ENCODE data around the gene FBXO36.

- no peak for TF ChIP-seq GATA2 (IDR thresholded peaks at IDR 0.05; ENCODE audit: low read depth, low read length)
- TF ChIP-seq GATA3 (IDR thresholded peaks at IDR 0.05; ENCODE audit: low read depth, low read length) = no peak
Observed at GRCh38 chr2:230007931-230008707, 85.8 kb downstream of the FBXO36 start.
